Glutamatergic neuron (in vitro differentiated cells): ENCODE data around the gene ACSS2. TPM values are rescaled to one million over a fixed set of nuclear protein-coding genes. Genes with fewer than 3 reads are reported as not detected.

ENCODE experiments used
- DNase-seq: peaks from one replicate; pipeline ENCODE4 v3.0.0; 2022
- H3K27ac Mint-ChIP-seq: one replicate; pipeline ENCODE4 v1.8.0; 2020; ENCODE audit warnings: mild to moderate bottlenecking, mixed read lengths, inconsistent platforms; ENCODE audit not compliant: unreplicated experiment
- H3K27me3 Mint-ChIP-seq: one replicate; pipeline ENCODE4 v1.8.0; 2020; ENCODE audit warnings: mild to moderate bottlenecking, moderate library complexity, mixed read lengths, inconsistent platforms; ENCODE audit not compliant: unreplicated experiment
- H3K36me3 Mint-ChIP-seq: one replicate; pipeline ENCODE4 v1.8.0; 2020; ENCODE audit warnings: mild to moderate bottlenecking, mixed read lengths, inconsistent platforms; ENCODE audit not compliant: unreplicated experiment
- H3K4me1 Mint-ChIP-seq: one replicate; pipeline ENCODE4 v1.8.0; 2020; ENCODE audit warnings: mild to moderate bottlenecking, low read depth, mixed read lengths, inconsistent platforms; ENCODE audit not compliant: unreplicated experiment
- H3K4me3 Mint-ChIP-seq: one replicate; pipeline ENCODE4 v1.8.0; 2020; ENCODE audit warnings: mild to moderate bottlenecking, mixed read lengths, inconsistent platforms; ENCODE audit not compliant: unreplicated experiment
- H3K9me3 Mint-ChIP-seq: one replicate; pipeline ENCODE4 v1.8.0; 2020; ENCODE audit warnings: mild to moderate bottlenecking, moderate library complexity, mixed read lengths, inconsistent platforms; ENCODE audit not compliant: unreplicated experiment
- total RNA-seq: library from RNA; stranded (reverse); fragmentation: NEBNext Ultra II Directional; extraction: Animal tissue kit (Norgen Biotek cat#: 25700); gene quantifications from one replicate; pipeline ENCODE4 v1.2.1, GENCODE V29; 2021; ENCODE audit not compliant: unreplicated experiment
- TF ChIP-seq, protein P1 (sequence below): fragments of 200-600 bp; sonication (generic); IDR thresholded peaks from one replicate; pipeline ENCODE4 v1.5.0; 2021; ENCODE audit not compliant: partially characterized antibody, unreplicated experiment

The ACSS2 gene
- total RNA-seq, 1 donor from 2014 or later, result 53.3 TPM

DNA sequence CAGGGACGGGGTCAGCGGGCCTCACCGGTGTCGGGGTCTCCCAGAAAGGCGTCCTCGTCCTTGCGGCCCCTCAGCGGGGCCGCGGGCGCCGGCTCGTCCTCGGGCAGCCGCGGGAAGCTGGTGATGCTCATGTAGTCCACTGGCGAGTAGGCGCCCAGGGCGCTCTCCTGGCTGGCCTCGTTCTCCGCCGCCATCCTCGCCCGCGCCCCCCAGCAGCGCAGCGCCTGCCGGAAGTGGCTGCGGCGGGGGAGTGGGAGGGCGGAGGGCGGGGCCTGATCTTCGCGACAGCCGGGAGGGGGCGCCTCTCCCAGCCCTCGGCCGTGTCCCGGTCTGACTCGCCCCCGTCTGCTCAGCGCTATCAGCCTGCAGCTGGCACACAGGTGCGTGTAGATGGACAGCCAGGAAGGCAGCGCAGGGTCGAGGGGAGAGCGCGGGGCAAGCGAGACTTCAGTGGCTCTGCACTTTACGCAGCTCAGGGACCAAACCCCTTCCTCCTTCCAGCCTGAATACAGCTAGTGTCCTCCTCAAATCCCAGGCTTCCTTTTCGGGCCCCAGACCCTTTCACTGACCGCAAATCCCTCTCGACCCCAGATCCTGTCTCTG lies 3.7 kb upstream of the ACSS2 start, which contains the start of gene GGT7:
GGT7 (minus strand) TSS at position 235 of the 603 bp plus-strand sequence; CDS start at position 194, 41 bp downstream.
- Mint-ChIP-seq H3K27ac (peak within 1 kb of the TSS; percentile 89), H3K4me3 (peak within 1 kb of the TSS; percentile 99), H3K27me3 (peaks cover 16% of the 10 kb centered on the region), H3K9me3 (peaks cover 15% of the 10 kb centered on the region), H3K4me1 (peaks cover 22% of the 10 kb centered on the region), H3K36me3 (no peaks in the 10 kb centered on the region)
- peak; percentile 94 for DNase-seq
- TF ChIP-seq, protein P1, sequence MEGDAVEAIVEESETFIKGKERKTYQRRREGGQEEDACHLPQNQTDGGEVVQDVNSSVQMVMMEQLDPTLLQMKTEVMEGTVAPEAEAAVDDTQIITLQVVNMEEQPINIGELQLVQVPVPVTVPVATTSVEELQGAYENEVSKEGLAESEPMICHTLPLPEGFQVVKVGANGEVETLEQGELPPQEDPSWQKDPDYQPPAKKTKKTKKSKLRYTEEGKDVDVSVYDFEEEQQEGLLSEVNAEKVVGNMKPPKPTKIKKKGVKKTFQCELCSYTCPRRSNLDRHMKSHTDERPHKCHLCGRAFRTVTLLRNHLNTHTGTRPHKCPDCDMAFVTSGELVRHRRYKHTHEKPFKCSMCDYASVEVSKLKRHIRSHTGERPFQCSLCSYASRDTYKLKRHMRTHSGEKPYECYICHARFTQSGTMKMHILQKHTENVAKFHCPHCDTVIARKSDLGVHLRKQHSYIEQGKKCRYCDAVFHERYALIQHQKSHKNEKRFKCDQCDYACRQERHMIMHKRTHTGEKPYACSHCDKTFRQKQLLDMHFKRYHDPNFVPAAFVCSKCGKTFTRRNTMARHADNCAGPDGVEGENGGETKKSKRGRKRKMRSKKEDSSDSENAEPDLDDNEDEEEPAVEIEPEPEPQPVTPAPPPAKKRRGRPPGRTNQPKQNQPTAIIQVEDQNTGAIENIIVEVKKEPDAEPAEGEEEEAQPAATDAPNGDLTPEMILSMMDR, result peak; percentile 74

DNA sequence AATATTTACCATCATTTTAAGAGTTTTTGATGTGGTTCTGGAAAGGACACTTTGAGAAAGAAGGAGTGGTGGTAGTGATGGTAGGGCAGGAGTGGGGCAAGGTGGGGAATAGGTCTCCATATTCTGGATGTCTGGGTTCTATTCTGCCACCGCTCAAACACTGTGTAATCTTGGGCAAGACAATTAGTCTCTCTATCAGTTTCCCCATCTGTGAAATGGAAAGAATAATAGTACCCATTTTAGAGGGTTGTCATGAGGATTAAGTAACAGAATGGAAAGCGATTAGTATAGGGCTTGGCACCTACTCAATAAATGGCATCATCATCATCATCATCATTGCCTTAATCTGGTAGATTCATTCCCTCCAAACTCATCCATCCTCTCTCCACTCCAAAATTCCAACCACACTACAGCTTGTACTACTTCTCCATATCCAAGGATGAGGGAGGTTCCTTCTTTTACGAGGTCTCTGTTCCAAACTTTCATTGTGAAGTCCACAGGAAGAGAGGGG lies 2.8 kb upstream of the ACSS2 start:
- H3K4me1 Mint-ChIP-seq, result peaks cover 22% of the 10 kb centered on the region
- H3K36me3 Mint-ChIP-seq, result no peaks in the 10 kb centered on the region
- H3K4me3 Mint-ChIP-seq, result peak overlapping the region; percentile 90
- H3K27me3 Mint-ChIP-seq, result peaks cover 16% of the 10 kb centered on the region
- DNase-seq, result no peak
- TF ChIP-seq, protein P1, result no peak
- H3K27ac Mint-ChIP-seq, result peak overlapping the region; percentile 89
- H3K9me3 Mint-ChIP-seq, result peaks cover 15% of the 10 kb centered on the region

DNA sequence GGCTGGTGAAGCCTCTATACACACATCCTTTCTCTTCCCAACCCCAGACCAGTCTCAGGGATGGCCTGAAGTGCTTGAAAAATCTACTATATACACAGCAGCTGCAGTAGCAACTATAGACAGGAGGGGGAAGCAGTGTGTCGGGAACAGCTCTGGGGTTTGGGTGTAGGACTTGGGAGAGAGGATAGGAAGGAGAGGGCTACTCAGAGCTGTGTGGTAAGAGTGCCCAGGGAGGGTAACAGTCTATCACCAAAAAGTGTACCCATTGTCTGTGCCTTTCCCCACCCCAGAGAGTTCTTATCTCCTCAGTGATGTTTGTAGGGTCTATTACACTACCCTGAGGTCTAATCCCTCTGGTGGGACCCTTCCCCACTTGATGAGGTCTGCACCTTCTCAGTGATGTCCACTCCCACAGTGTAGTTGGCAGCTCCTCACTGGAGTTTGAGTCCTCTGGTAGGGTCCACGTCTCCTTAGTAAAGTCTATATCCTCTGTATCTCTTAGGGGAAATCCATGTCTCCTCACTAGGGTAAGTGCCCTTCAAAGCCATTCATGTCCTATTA lies 2.2 kb upstream of the ACSS2 start:
- peaks cover 16% of the 10 kb centered on the region for H3K27me3 Mint-ChIP-seq
- H3K27ac Mint-ChIP-seq, result peak overlapping the region; percentile 89
- H3K4me3 Mint-ChIP-seq, result peak overlapping the region; percentile 90
- peaks cover 22% of the 10 kb centered on the region for H3K4me1 Mint-ChIP-seq
- peak; percentile 77 for DNase-seq
- peaks cover 15% of the 10 kb centered on the region for H3K9me3 Mint-ChIP-seq
- TF ChIP-seq, protein P1, result peak; percentile 64
- no peaks in the 10 kb centered on the region for H3K36me3 Mint-ChIP-seq

DNA sequence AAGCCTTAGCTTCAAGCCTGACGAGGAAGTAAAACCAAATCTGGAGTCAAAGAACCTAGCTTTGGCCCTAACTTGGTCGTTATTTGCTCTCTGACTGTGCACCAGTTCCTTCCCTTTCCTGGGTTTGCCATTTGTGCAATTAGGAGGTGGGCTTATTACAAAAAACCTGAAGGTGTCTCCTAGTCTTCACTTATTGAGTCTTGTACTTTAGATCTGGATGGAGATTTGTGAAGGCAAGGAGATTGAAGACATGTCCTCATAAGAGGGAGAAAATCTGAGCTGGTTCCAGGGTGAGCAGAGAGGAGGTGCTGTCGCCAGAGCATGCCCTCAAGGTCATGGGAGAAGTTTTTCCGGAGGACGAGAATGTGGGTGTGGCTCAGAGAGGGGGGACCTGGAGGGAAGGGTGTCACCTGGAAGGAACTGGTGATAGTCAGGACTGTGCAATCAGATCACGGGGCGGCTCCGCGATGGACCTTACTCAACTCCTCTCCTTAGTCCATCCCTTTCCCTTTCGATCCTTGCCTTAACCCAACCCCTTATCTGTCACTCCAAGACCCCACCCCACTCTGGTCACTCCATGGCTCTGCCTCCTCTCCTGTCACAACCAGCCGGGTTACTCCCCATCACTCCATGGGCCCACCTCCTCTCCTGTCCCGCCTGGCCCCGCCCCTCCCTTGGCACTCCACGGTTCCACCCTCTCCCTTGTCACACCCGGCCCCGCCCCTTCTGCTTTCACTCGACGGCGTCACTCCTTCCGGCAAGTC lies 588 bp upstream of the ACSS2 start:
- no peak for DNase-seq
- H3K27ac Mint-ChIP-seq, result peak overlapping the region; percentile 71
- H3K36me3 Mint-ChIP-seq, result no peaks in the 10 kb centered on the region
- H3K4me3 Mint-ChIP-seq, result peak overlapping the region; percentile 76
- H3K4me1 Mint-ChIP-seq, result peaks cover 22% of the 10 kb centered on the region
- peaks cover 16% of the 10 kb centered on the region for H3K27me3 Mint-ChIP-seq
- TF ChIP-seq, protein P1, result no peak
- peaks cover 15% of the 10 kb centered on the region for H3K9me3 Mint-ChIP-seq
